ENCODE data around the gene IL21R.

DNA sequence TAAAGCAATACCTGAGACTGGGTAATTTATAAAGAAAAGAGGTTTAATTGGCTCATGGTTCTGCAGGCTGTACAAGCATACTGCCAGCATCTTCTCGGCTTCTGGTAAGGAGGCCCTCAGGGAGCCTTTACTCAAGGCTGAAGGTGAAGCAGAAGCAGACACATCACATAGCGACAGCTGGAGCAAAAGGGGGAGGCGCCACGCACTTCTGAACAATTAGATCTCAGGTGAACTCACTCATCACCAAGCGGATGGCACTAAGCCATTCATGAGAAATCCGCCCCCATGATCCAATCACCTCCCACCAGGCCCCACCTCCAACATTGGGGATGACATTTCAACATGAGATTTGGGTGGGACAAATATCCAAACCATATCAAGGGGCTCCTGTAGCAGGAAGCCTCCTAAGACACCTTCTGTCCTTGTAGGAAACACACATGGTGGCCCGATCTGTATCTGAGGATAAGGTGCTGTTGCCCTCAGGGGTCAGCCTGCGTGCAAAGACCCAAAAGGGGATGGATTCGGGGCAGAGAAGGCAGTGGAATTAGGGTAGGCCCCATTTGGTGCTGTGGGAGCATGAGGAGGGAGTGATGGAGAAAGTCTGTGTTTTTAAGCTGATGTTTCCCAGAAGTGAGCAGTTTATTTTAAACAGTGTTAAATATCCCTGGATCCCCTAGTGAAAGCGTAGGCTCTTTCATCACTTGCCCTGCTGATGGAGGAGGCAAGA is 23.0 kb downstream of the IL21R start:
- TF ChIP-seq, protein P1, sequence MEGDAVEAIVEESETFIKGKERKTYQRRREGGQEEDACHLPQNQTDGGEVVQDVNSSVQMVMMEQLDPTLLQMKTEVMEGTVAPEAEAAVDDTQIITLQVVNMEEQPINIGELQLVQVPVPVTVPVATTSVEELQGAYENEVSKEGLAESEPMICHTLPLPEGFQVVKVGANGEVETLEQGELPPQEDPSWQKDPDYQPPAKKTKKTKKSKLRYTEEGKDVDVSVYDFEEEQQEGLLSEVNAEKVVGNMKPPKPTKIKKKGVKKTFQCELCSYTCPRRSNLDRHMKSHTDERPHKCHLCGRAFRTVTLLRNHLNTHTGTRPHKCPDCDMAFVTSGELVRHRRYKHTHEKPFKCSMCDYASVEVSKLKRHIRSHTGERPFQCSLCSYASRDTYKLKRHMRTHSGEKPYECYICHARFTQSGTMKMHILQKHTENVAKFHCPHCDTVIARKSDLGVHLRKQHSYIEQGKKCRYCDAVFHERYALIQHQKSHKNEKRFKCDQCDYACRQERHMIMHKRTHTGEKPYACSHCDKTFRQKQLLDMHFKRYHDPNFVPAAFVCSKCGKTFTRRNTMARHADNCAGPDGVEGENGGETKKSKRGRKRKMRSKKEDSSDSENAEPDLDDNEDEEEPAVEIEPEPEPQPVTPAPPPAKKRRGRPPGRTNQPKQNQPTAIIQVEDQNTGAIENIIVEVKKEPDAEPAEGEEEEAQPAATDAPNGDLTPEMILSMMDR (IDR thresholded peaks at IDR 0.05): no peak
- TF ChIP-seq POLR2A (IDR thresholded peaks at IDR 0.05) (no peak), POLR2AphosphoS5 (IDR thresholded peaks at IDR 0.05; ENCODE audit: insufficient read depth in 1 of 2, low read depth in 1 of 2) (no peak)

Data from vagina (tissue), 2 donors.